Endodermal cell (in vitro differentiated cells): Measurements from ENCODE around the gene PHLDA2. TPM values are rescaled to one million over a fixed set of nuclear protein-coding genes. Genes with fewer than 3 reads are reported as not detected.

Source experiments
- DNase-seq: peaks from one replicate; pipeline ENCODE4 v3.0.0-alpha.2; 2017
- H3K27ac ChIP-seq: 2 replicates; pipeline ENCODE4 v1.5.1; 2013; ENCODE audit warnings: mild to moderate bottlenecking, low read depth, low read length, moderate library complexity
- H3K27me3 ChIP-seq: 2 replicates; pipeline ENCODE4 v1.6.1; 2013; ENCODE audit warnings: mild to moderate bottlenecking, low read length, moderate library complexity; ENCODE audit not compliant: insufficient read depth, control insufficient read depth, poor library complexity, severe bottlenecking
- H3K36me3 ChIP-seq: 2 replicates; pipeline ENCODE4 v1.7.0; 2013; ENCODE audit warnings: mild to moderate bottlenecking, low read length, moderate library complexity; ENCODE audit not compliant: control insufficient read depth, insufficient read depth
- H3K4me1 ChIP-seq: one replicate; pipeline ENCODE4 v1.7.0; 2013; ENCODE audit warnings: low read length; ENCODE audit not compliant: control insufficient read depth, insufficient read depth
- H3K4me3 ChIP-seq: 2 replicates; pipeline ENCODE4 v1.5.1; 2013; ENCODE audit warnings: mild to moderate bottlenecking, low read length, moderate library complexity
- H3K9ac ChIP-seq: 2 replicates; pipeline ENCODE4 v1.6.1; 2013; ENCODE audit warnings: mild to moderate bottlenecking, low read length, moderate library complexity; ENCODE audit not compliant: poor library complexity, severe bottlenecking; ENCODE audit errors: extremely low read depth
- H3K9me3 ChIP-seq: 2 replicates; pipeline ENCODE4 v1.6.1; 2013; ENCODE audit warnings: mild to moderate bottlenecking, low read length, moderate library complexity; ENCODE audit not compliant: control insufficient read depth
- H3K27ac Mint-ChIP-seq: 2 replicates; pipeline ENCODE4 v1.8.0; 2020; ENCODE audit warnings: mixed read lengths
- H3K27me3 Mint-ChIP-seq: 2 replicates; pipeline ENCODE4 v1.8.0; 2021; ENCODE audit warnings: mild to moderate bottlenecking, mixed read lengths; ENCODE audit not compliant: insufficient read depth
- H3K36me3 Mint-ChIP-seq: 2 replicates; pipeline ENCODE4 v1.8.0; 2020; ENCODE audit warnings: low read depth, mixed read lengths
- H3K4me1 Mint-ChIP-seq: 2 replicates; pipeline ENCODE4 v1.8.0; 2020; ENCODE audit warnings: mixed read lengths
- H3K4me3 Mint-ChIP-seq: 2 replicates; pipeline ENCODE4 v1.8.0; 2020; ENCODE audit warnings: mild to moderate bottlenecking, moderate library complexity, mixed read lengths
- H3K9me3 Mint-ChIP-seq: 2 replicates; pipeline ENCODE4 v1.8.0; 2020; ENCODE audit warnings: mild to moderate bottlenecking, mixed read lengths
- CTCF ChIP-seq: fragments of 200-600 bp; sonication (generic); conservative IDR thresholded peaks from 2 replicates; pipeline ENCODE4 v1.5.0; 2021; ENCODE audit warnings: antibody characterized with exemption, mild to moderate bottlenecking
- WGBS, 2 experiments: methylation state at CpG; one replicate each; pipeline versions ENCODE4 v1.1.5 to v1.1.7; 2013; ENCODE audit warnings: missing lambda C conversion rate in 2 of 2, mixed read lengths in 1 of 2; ENCODE audit not compliant: insufficient coverage in 1 of 2, insufficient read length in 1 of 2; 5-methylcytosine and 5-hydroxymethylcytosine counted together
- total RNA-seq, 2 donors: library from RNA; stranded (reverse); fragmentation: NEBNext Ultra II Directional in 1 of 2; extraction: Animal tissue kit (Norgen Biotek cat#: 25700) in 1 of 2; gene quantifications; 2 replicates in 1 of 2; 3 replicates in 1 of 2; pipeline ENCODE4 v1.2.1, GENCODE V29; 2021

PHLDA2 gene
- total RNA-seq, 2 donors from 2014 or later: 3.0 to 5.1 TPM

GRCh38 chr11:2923446-2924375 lies 5.5 kb downstream of the PHLDA2 start:
- no peaks in the 10 kb centered on the region for H3K9me3 ChIP-seq
- peaks cover 24% of the 10 kb centered on the region for H3K27me3 Mint-ChIP-seq
- DNase-seq: no peak
- no peaks in the 10 kb centered on the region for H3K9me3 Mint-ChIP-seq
- no peak overlapping the region for H3K4me3 ChIP-seq
- H3K4me1 Mint-ChIP-seq: peaks cover 3% of the 10 kb centered on the region
- no peak overlapping the region for H3K27ac Mint-ChIP-seq
- H3K4me1 ChIP-seq: no peaks in the 10 kb centered on the region
- H3K27ac ChIP-seq: no peak overlapping the region
- H3K27me3 ChIP-seq: peaks cover 18% of the 10 kb centered on the region
- H3K4me3 Mint-ChIP-seq: no peak overlapping the region
- H3K36me3 ChIP-seq: no peaks in the 10 kb centered on the region
- H3K9ac ChIP-seq: no peak overlapping the region
- 92 to 95% methylated on average over 17 to 22 of the region's 22 CpGs for WGBS, 2 experiments
- TF ChIP-seq CTCF: no peak
- no peaks in the 10 kb centered on the region for H3K36me3 Mint-ChIP-seq

- no peak for TF ChIP-seq CTCF
- DNase-seq: no peak
- H3K36me3 ChIP-seq: no peaks in the 10 kb centered on the region
- Mint-ChIP-seq H3K36me3 (no peaks in the 10 kb centered on the region), H3K4me1 (no peaks in the 10 kb centered on the region), H3K9me3 (no peaks in the 10 kb centered on the region), H3K27me3 (peaks cover 15% of the 10 kb centered on the region), H3K4me3 (no peak overlapping the region), H3K27ac (no peak overlapping the region)
- WGBS, 2 experiments: 82 to 100% methylated on average over 2 to 3 of the region's 3 CpGs
- no peak overlapping the region for H3K9ac ChIP-seq
- H3K9me3 ChIP-seq: no peaks in the 10 kb centered on the region
- H3K27me3 ChIP-seq: peaks cover 7% of the 10 kb centered on the region
- no peak overlapping the region for H3K27ac ChIP-seq
- H3K4me3 ChIP-seq: no peak overlapping the region
- no peaks in the 10 kb centered on the region for H3K4me1 ChIP-seq
Observed at GRCh38 chr11:2922655-2923054, 6.6 kb downstream of the PHLDA2 start.

- Mint-ChIP-seq H3K27me3 (peaks cover 7% of the 10 kb centered on the region), H3K4me3 (no peak overlapping the region), H3K9me3 (no peaks in the 10 kb centered on the region), H3K36me3 (no peaks in the 10 kb centered on the region), H3K27ac (no peak overlapping the region), H3K4me1 (no peaks in the 10 kb centered on the region)
- Histone ChIP-seq H3K4me1 (no peaks in the 10 kb centered on the region), H3K9me3 (no peaks in the 10 kb centered on the region), H3K27ac (no peak overlapping the region), H3K36me3 (no peaks in the 10 kb centered on the region), H3K4me3 (no peak overlapping the region), H3K9ac (no peak overlapping the region), H3K27me3 (no peaks in the 10 kb centered on the region)
- WGBS, 2 experiments: 89 to 91% methylated on average over 13 to 28 of the region's 29 CpGs
- DNase-seq: no peak
- TF ChIP-seq CTCF: no peak
Observed at GRCh38 chr11:2921742-2922493, 7.3 kb downstream of the PHLDA2 start.
